Spleen (tissue), 11 donors: ENCODE results near the gene TMEM141. TPM values are rescaled to one million over a fixed set of nuclear protein-coding genes. Genes with fewer than 3 reads are reported as not detected.
"Not testable (repeated sequence)": the region's sequence is repeated elsewhere in the genome, so short reads cannot be mapped to it uniquely, and the experiment has no call there.

Experiments used
- DNase-seq: peaks from one replicate; pipeline ENCODE4 v3.0.0-alpha.2; 2020
- H3K27ac ChIP-seq, 8 donors: fragments of 200-600 bp; sonication (generic) in 7 of 8; 1 replicate in 4 of 8; 2 replicates in 4 of 8; pipeline versions ENCODE4 v1.5.0 to v1.8.0; 2016 to 2021; ENCODE audit warnings: inconsistent platforms in 4 of 8, mild to moderate bottlenecking in 4 of 8, moderate library complexity in 1 of 8
- H3K27me3 ChIP-seq, 7 donors: fragments of 200-600 bp; sonication (generic) in 6 of 7; replicated peaks in 1 of 7; 1 replicate in 4 of 7; 2 replicates in 3 of 7; pipeline versions ENCODE4 v1.5.0 to v1.8.0; 2016 to 2021; ENCODE audit warnings: inconsistent platforms in 3 of 7, mild to moderate bottlenecking in 1 of 7
- H3K36me3 ChIP-seq, 6 donors: fragments of 200-600 bp; sonication (generic) in 5 of 6; 1 replicate in 4 of 6; 2 replicates in 2 of 6; pipeline versions ENCODE4 v1.5.0 to v1.8.0; 2016 to 2021; ENCODE audit warnings: inconsistent platforms in 2 of 6
- H3K4me1 ChIP-seq, 6 donors: fragments of 200-600 bp; sonication (generic) in 5 of 6; 1 replicate in 3 of 6; 2 replicates in 3 of 6; pipeline versions ENCODE4 v1.5.0 to v1.8.0; 2016 to 2021; ENCODE audit warnings: inconsistent platforms in 3 of 6
- H3K4me3 ChIP-seq, 8 donors: fragments of 200-600 bp; sonication (generic) in 7 of 8; 1 replicate in 4 of 8; 2 replicates in 4 of 8; pipeline versions ENCODE4 v1.5.0 to v1.8.0; 2016 to 2021; ENCODE audit warnings: inconsistent platforms in 4 of 8, mild to moderate bottlenecking in 4 of 8, moderate library complexity in 2 of 8
- H3K9me3 ChIP-seq, 8 donors: fragments of 200-600 bp; sonication (generic) in 7 of 8; 1 replicate in 4 of 8; 2 replicates in 4 of 8; pipeline versions ENCODE4 v1.5.0 to v1.8.0; 2016 to 2021; ENCODE audit warnings: inconsistent platforms in 4 of 8
- CTCF ChIP-seq, 11 experiments: fragments of 200-600 bp in 7 of 11; fragments of 450-650 bp in 4 of 11; sonication (generic) in 4 of 11; IDR thresholded peaks in 8 of 11; conservative IDR thresholded peaks in 3 of 11; 1 replicate in 7 of 11; 2 replicates in 4 of 11; pipeline versions ENCODE4 v1.4.0 to v1.8.0; 2016 to 2021; ENCODE audit warnings: antibody characterized with exemption in 11 of 11, inconsistent platforms in 4 of 11, mild to moderate bottlenecking in 1 of 11
- POLR2A ChIP-seq, 3 donors: fragments of 450-650 bp; IDR thresholded peaks; one replicate each; pipeline ENCODE4 v1.5.1; 2017; ENCODE audit warnings: antibody characterized with exemption in 3 of 3, mild to moderate bottlenecking in 1 of 3
- POLR2AphosphoS5 ChIP-seq, 3 donors: sonication (generic); formaldehyde crosslinking; IDR thresholded peaks; one replicate each; pipeline ENCODE4 v1.5.1; 2017; ENCODE audit warnings: antibody characterized with exemption in 3 of 3
- WGBS, 5 donors: extraction: QIAGEN DNeasy Blood & Tissue Kit in 3 of 5; methylation state at CpG; one replicate each; pipeline versions ENCODE4 v1.1.5 to v1.1.7; 2013 to 2018; 5-methylcytosine and 5-hydroxymethylcytosine counted together
- intact Hi-C: fragments of 100-400 bp; cut with DNase I; formaldehyde crosslinking; loops from one replicate; pipeline ENCODE4 v1.15.0; 2023; ENCODE audit warnings: low total_unique reads
- polyA plus RNA-seq, 3 donors: library from polyadenylated mRNA; stranded (reverse); fragments of 200-250 nt; gene quantifications; one replicate each; pipeline ENCODE4 v1.2.1, GENCODE V29; 2013
- total RNA-seq, 7 donors: library from RNA; depleted of rRNA in 3 of 7; stranded (reverse); fragments of >200 nt in 3 of 7; fragmentation: NEBNext Ultra II Directional in 4 of 7; extraction: Animal tissue kit (Norgen Biotek cat#: 25700) in 4 of 7; gene quantifications; one replicate each; pipeline versions ENCODE4 v1.1.0 to v1.2.1, GENCODE V29; 2016 to 2021
- donor health status: healthy with polysubstance abuse.
- donor health status: DM: no; HTN: no; CAD: no; lungs with moderate emphysema.
- donor health status: DM: no; HTN: no; CAD: no.
- donor health status: Bipolar disorder and iron deficiency.
- donor health status: healthy.
- donor health status: DM: no; HTN: no; CAD: no.
- donor health status: DM: yes; HTN: yes; CAD: no.

Gene TMEM141
- total and polyA plus RNA-seq, 10 donors = 32.1 to 92.8 (median 45.7) TPM

GRCh38 chr9:136754059-136754572 lies 37.0 kb upstream of the TMEM141 start:
- Histone ChIP-seq H3K27me3 (peaks cover 0 to 15% (median 0%) of the 10 kb centered on the region in 7 donors), H3K9me3 (peaks cover 0 to 45% (median 26%) of the 10 kb centered on the region in 8 donors), H3K4me1 (peaks cover 8 to 55% (median 22%) of the 10 kb centered on the region in 6 donors), H3K36me3 (no peaks in the 10 kb centered on the region), H3K27ac (peak overlapping the region in 1 of 8 donors; percentile 42), H3K4me3 (no peak overlapping the region)
- no peak for DNase-seq
- WGBS, 5 donors = 41 to 66% (median 47%) methylated on average over 6 to 17 of the region's 17 CpGs
- intact Hi-C loops = no loop called here
- peak in 1 of 3 donors; percentile 11 for TF ChIP-seq POLR2AphosphoS5 (IDR thresholded peaks at IDR 0.05)
- TF ChIP-seq CTCF (IDR thresholded peaks at IDR 0.05 in 8 of 11, conservative IDR thresholded peaks at IDR 0.05 in 3 of 11) = no peak

- H3K27ac ChIP-seq = peak overlapping the region in 1 of 8 donors; percentile 42
- H3K36me3 ChIP-seq = no peaks in the 10 kb centered on the region
- TF ChIP-seq POLR2A (IDR thresholded peaks at IDR 0.05) = no peak
- no peak for TF ChIP-seq CTCF (IDR thresholded peaks at IDR 0.05 in 8 of 11, conservative IDR thresholded peaks at IDR 0.05 in 3 of 11)
- TF ChIP-seq POLR2AphosphoS5 (IDR thresholded peaks at IDR 0.05) = no peak
- intact Hi-C loops = no loop called here
- 60 to 85% (median 83%) methylated on average over 3 to 24 of the region's 24 CpGs for WGBS, 5 donors
- DNase-seq = no peak
- H3K4me1 ChIP-seq = peaks cover 1 to 55% (median 18%) of the 10 kb centered on the region in 6 donors
- no peak overlapping the region for H3K4me3 ChIP-seq
- peaks cover 0 to 19% (median 0%) of the 10 kb centered on the region in 7 donors for H3K27me3 ChIP-seq
- peaks cover 0 to 45% (median 26%) of the 10 kb centered on the region in 8 donors for H3K9me3 ChIP-seq
These were observed 36.4 kb upstream of the TMEM141 start for GRCh38 chr9:136754626-136755301.

GRCh38 chr9:136755302-136756133 lies 35.6 kb upstream of the TMEM141 start:
- Histone ChIP-seq H3K27me3 (peaks cover 0 to 26% (median 0%) of the 10 kb centered on the region in 7 donors), H3K4me1 (peaks cover 0 to 55% (median 19%) of the 10 kb centered on the region in 6 donors), H3K9me3 (peaks cover 0 to 45% (median 26%) of the 10 kb centered on the region in 8 donors)
- intact Hi-C loops, H3K4me3 ChIP-seq, H3K27ac ChIP-seq, H3K36me3 ChIP-seq: not testable (repeated sequence)
- DNase-seq = peak; percentile 69
- 79 to 92% (median 86%) methylated on average over 19 to 22 of the region's 22 CpGs for WGBS, 5 donors

GRCh38 chr9:136756134-136756438 lies 35.1 kb upstream of the TMEM141 start:
- peaks cover 0 to 59% (median 23%) of the 10 kb centered on the region in 6 donors for H3K4me1 ChIP-seq
- WGBS, 5 donors = 82 to 100% (median 96%) methylated on average over 3 to 4 of the region's 4 CpGs
- no peaks in the 10 kb centered on the region for H3K36me3 ChIP-seq
- no peak overlapping the region for H3K27ac ChIP-seq
- peaks cover 0 to 28% (median 0%) of the 10 kb centered on the region in 7 donors for H3K27me3 ChIP-seq
- H3K4me3 ChIP-seq = no peak overlapping the region
- no peak for TF ChIP-seq CTCF (IDR thresholded peaks at IDR 0.05 in 8 of 11, conservative IDR thresholded peaks at IDR 0.05 in 3 of 11)
- TF ChIP-seq POLR2A (IDR thresholded peaks at IDR 0.05) = no peak
- no peak for TF ChIP-seq POLR2AphosphoS5 (IDR thresholded peaks at IDR 0.05)
- intact Hi-C loops = no loop called here
- no peak for DNase-seq
- peaks cover 0 to 40% (median 25%) of the 10 kb centered on the region in 8 donors for H3K9me3 ChIP-seq
